SK-N-SH (cell line): ENCODE measurements around the gene HIBADH. TPM values are rescaled to one million over a fixed set of nuclear protein-coding genes. Genes with fewer than 3 reads are reported as not detected.

Source experiments
- CTCF ChIA-PET: fragments of 300-600, 350-600 bp; formaldehyde crosslinking; extraction: SDS; loops from one replicate; lab custom pipeline; 2021; lab: Yijun Ruan, JAX
- POLR2A ChIA-PET: fragments of 350-600 bp; sonication (Branson Sonifier 250); formaldehyde crosslinking; extraction: SDS; loops from one replicate; lab custom pipeline; 2020; ENCODE audit warnings: antibody characterized with exemption, inconsistent platforms; lab: Yijun Ruan, JAX
- DNase-seq: peaks from one replicate; pipeline ENCODE4 v3.0.0; 2012
- H2AFZ ChIP-seq: fragments of 200-600 bp; sonication (generic); 2 replicates; pipeline ENCODE4 v1.8.1; 2016; ENCODE audit warnings: antibody characterized with exemption, mild to moderate bottlenecking, low read depth
- H3F3A ChIP-seq: fragments of 200-600 bp; sonication (generic); replicated peaks from 2 replicates; pipeline ENCODE3; 2016; ENCODE audit warnings: antibody characterized with exemption, mild to moderate bottlenecking; ENCODE audit not compliant: insufficient read depth
- H3K27ac ChIP-seq, 2 experiments: fragments of 200-500 bp in 1 of 2; fragments of 200-600 bp in 1 of 2; sonication (Bioruptor generic) in 1 of 2; sonication (generic), shearing (Covaris generic) in 1 of 2; 2 replicates each; pipeline versions ENCODE4 v1.5.1 to v1.6.1; 2014 to 2016; ENCODE audit warnings: low read depth in 2 of 2, inconsistent platforms in 1 of 2, low read length in 1 of 2, mild to moderate bottlenecking in 1 of 2, mixed read lengths in 1 of 2
- H3K27me3 ChIP-seq: fragments of 200-600 bp; sonication (generic), shearing (Covaris generic); 2 replicates; pipeline ENCODE4 v1.6.1; 2016; ENCODE audit warnings: mixed run types; ENCODE audit not compliant: insufficient read depth
- H3K36me3 ChIP-seq, 2 experiments: fragments of 200-500 bp in 1 of 2; fragments of 200-600 bp in 1 of 2; sonication (Bioruptor generic) in 1 of 2; sonication (generic) in 1 of 2; replicated peaks in 1 of 2; 2 replicates each; pipeline versions ENCODE3 to v1.5.1; 2014 to 2016; ENCODE audit warnings: low read length in 1 of 2, mild to moderate bottlenecking in 1 of 2; ENCODE audit not compliant: insufficient read depth in 2 of 2, control insufficient read depth in 1 of 2
- H3K4me1 ChIP-seq, 2 experiments: fragments of 200-500 bp in 1 of 2; fragments of 200-600 bp in 1 of 2; sonication (Bioruptor generic) in 1 of 2; sonication (generic), shearing (Covaris generic) in 1 of 2; 2 replicates each; pipeline versions ENCODE4 v1.5.1 to v1.6.1; 2014 to 2016; ENCODE audit warnings: low read depth in 1 of 2, low read length in 1 of 2, mixed run types in 1 of 2; ENCODE audit not compliant: insufficient read depth in 2 of 2, control insufficient read depth in 1 of 2
- H3K4me2 ChIP-seq: fragments of 200-600 bp; sonication (generic), shearing (Covaris generic); 2 replicates; pipeline ENCODE4 v1.6.1; 2017; ENCODE audit warnings: mixed run types
- H3K4me3 ChIP-seq, 2 experiments: fragments of 200-500 bp in 1 of 2; fragments of 200-600 bp in 1 of 2; sonication (Bioruptor generic) in 1 of 2; sonication (generic), shearing (Covaris generic) in 1 of 2; 2 replicates each; pipeline versions ENCODE4 v1.5.1 to v1.8.1; 2014 to 2016; ENCODE audit warnings: low read depth in 2 of 2, inconsistent platforms in 1 of 2, low read length in 1 of 2, mild to moderate bottlenecking in 1 of 2, mixed read lengths in 1 of 2, moderate library complexity in 1 of 2
- H3K79me2 ChIP-seq: fragments of 200-600 bp; sonication (generic); 2 replicates; pipeline ENCODE4 v1.8.1; 2017; ENCODE audit warnings: mild to moderate bottlenecking; ENCODE audit not compliant: insufficient read depth
- H3K9ac ChIP-seq: fragments of 200-600 bp; sonication (generic); 2 replicates; pipeline ENCODE4 v1.6.1; 2017; ENCODE audit warnings: mixed run types
- H3K9me2 ChIP-seq: fragments of 200-600 bp; sonication (generic); 2 replicates; pipeline ENCODE4 v1.6.1; 2017; ENCODE audit warnings: mixed run types
- H3K9me3 ChIP-seq: fragments of 200-600 bp; sonication (generic); 2 replicates; pipeline ENCODE4 v1.6.1; 2017; ENCODE audit warnings: mixed run types, mild to moderate bottlenecking, moderate library complexity
- H4K20me1 ChIP-seq: fragments of 200-600 bp; sonication (generic); 2 replicates; pipeline ENCODE4 v1.6.1; 2017; ENCODE audit warnings: mild to moderate bottlenecking, mixed run types; ENCODE audit not compliant: insufficient read depth
- CTCF ChIP-seq: fragments of 200-600 bp; sonication (generic); IDR thresholded peaks from 2 replicates; pipeline ENCODE4 v1.6.1; 2017; ENCODE audit warnings: antibody characterized with exemption, mild to moderate bottlenecking, moderate library complexity
- ELF1 ChIP-seq: IDR thresholded peaks from 2 replicates; pipeline ENCODE4 v1.4.0; 2012
- EP300 ChIP-seq, 2 experiments: IDR thresholded peaks; 2 replicates each; pipeline versions ENCODE4 v1.4.0 to v1.6.1; 2012; ENCODE audit warnings: borderline replicate concordance in 1 of 2, low read depth in 1 of 2, low read length in 1 of 2
- EZH2phosphoT487 ChIP-seq: fragments of 200-600 bp; sonication (generic); IDR thresholded peaks from 2 replicates; pipeline ENCODE4 v1.6.1; 2017; ENCODE audit warnings: low read depth, mixed run types, mild to moderate bottlenecking, antibody characterized with exemption, moderate library complexity, borderline replicate concordance
- FOSL2 ChIP-seq: IDR thresholded peaks from 2 replicates; pipeline ENCODE4 v1.4.0; 2012; ENCODE audit warnings: low read depth, mild to moderate bottlenecking, moderate library complexity, borderline replicate concordance
- FOXJ3 ChIP-seq: sonication (generic); formaldehyde crosslinking; IDR thresholded peaks from 2 replicates; pipeline ENCODE4 v1.5.1; 2020; ENCODE audit warnings: mild to moderate bottlenecking, missing genetic modification reagents
- FOXM1 ChIP-seq: IDR thresholded peaks from 2 replicates; pipeline ENCODE4 v1.4.0; 2012; ENCODE audit warnings: low read depth, mild to moderate bottlenecking
- MAX ChIP-seq: IDR thresholded peaks from 2 replicates; pipeline ENCODE4 v1.4.0; 2012; ENCODE audit warnings: low read depth
- MEF2A ChIP-seq: IDR thresholded peaks from 2 replicates; pipeline ENCODE4 v1.4.0; 2012; ENCODE audit warnings: low read depth, borderline replicate concordance
- PBX3 ChIP-seq: IDR thresholded peaks from 2 replicates; pipeline ENCODE4; 2012
- RCOR1 ChIP-seq: fragments of 150-350 bp; IDR thresholded peaks from 2 replicates; pipeline ENCODE4 v1.6.1; 2017; ENCODE audit warnings: antibody characterized with exemption, low read length
- SMC3 ChIP-seq: IDR thresholded peaks from 2 replicates; pipeline ENCODE4 v1.6.1; 2012; ENCODE audit warnings: low read depth, low read length, improper control_type of control experiment
- TCF12 ChIP-seq: IDR thresholded peaks from 2 replicates; pipeline ENCODE4 v1.4.0; 2012
- TEAD4 ChIP-seq: IDR thresholded peaks from 2 replicates; pipeline ENCODE4 v1.4.0; 2012; ENCODE audit warnings: mild to moderate bottlenecking, borderline replicate concordance; ENCODE audit not compliant: insufficient read depth
- ZBTB33 ChIP-seq: IDR thresholded peaks from 2 replicates; pipeline ENCODE4 v1.4.0; 2012; ENCODE audit warnings: low read depth, borderline replicate concordance
- WGBS: methylation state at CpG from one replicate; pipeline ENCODE4 v1.1.6; 2017; ENCODE audit warnings: low lambda C conversion rate; 5-methylcytosine and 5-hydroxymethylcytosine counted together
- polyA plus RNA-seq, 3 experiments: library from polyadenylated mRNA; depleted of rRNA; stranded (reverse); fragments of >200 nt; gene quantifications; 2 replicates each; pipeline ENCODE4 v1.2.3, GENCODE V29; 2012

The HIBADH gene
- polyA plus RNA-seq, 1 of the 3 experiments (the other 2 are of a cell fraction): 71.8 TPM

GRCh38 chr7:27703181-27703580 lies 40.5 kb upstream of the HIBADH start:
- Histone ChIP-seq H3K4me3 (no peak overlapping the region), H2AFZ (no peak overlapping the region), H3K9me2 (no peaks in the 10 kb centered on the region), H3K4me1 (peaks cover 0 to 4% of the 10 kb centered on the region in 2 experiments; a peak in 1 of 4 replicates), H3K79me2 (no peaks in the 10 kb centered on the region), H3K36me3 (no peaks in the 10 kb centered on the region), H4K20me1 (no peaks in the 10 kb centered on the region), H3K27me3 (no peaks in the 10 kb centered on the region), H3K9ac (no peak overlapping the region), H3K27ac (no peak overlapping the region), H3F3A (no peaks in the 10 kb centered on the region), H3K9me3 (no peaks in the 10 kb centered on the region), H3K4me2 (no peak overlapping the region)
- WGBS: 97% methylated on average over 1 of the region's 1 CpG
- no peak for TF ChIP-seq FOXM1
- TF ChIP-seq TEAD4: no peak
- TF ChIP-seq FOXJ3: no peak
- no peak for TF ChIP-seq ELF1
- no peak for TF ChIP-seq RCOR1
- TF ChIP-seq PBX3: no peak
- TF ChIP-seq EZH2phosphoT487: no peak
- TF ChIP-seq FOSL2: no peak
- TF ChIP-seq ZBTB33: no peak
- no peak for TF ChIP-seq TCF12
- no peak for TF ChIP-seq MEF2A
- no peak for TF ChIP-seq MAX
- no peak for TF ChIP-seq CTCF
- TF ChIP-seq EP300 (IDR thresholded peaks at IDR 0.05; ENCODE audit: borderline replicate concordance in 1 of 2, low read depth in 1 of 2, low read length in 1 of 2): no peak
- TF ChIP-seq SMC3: no peak
- no peak for DNase-seq
- ChIA-PET POLR2A (no interaction called here), CTCF (interaction anchor here (0.9 to 1.7 kb wide), 3 partner anchors 20 to 375 kb away, joined by 3 to 7 read pairs (median 3); no protein-coding TSS in a partner anchor)
